Measurements from ENCODE around the gene UNK.

UNK gene

DNA sequence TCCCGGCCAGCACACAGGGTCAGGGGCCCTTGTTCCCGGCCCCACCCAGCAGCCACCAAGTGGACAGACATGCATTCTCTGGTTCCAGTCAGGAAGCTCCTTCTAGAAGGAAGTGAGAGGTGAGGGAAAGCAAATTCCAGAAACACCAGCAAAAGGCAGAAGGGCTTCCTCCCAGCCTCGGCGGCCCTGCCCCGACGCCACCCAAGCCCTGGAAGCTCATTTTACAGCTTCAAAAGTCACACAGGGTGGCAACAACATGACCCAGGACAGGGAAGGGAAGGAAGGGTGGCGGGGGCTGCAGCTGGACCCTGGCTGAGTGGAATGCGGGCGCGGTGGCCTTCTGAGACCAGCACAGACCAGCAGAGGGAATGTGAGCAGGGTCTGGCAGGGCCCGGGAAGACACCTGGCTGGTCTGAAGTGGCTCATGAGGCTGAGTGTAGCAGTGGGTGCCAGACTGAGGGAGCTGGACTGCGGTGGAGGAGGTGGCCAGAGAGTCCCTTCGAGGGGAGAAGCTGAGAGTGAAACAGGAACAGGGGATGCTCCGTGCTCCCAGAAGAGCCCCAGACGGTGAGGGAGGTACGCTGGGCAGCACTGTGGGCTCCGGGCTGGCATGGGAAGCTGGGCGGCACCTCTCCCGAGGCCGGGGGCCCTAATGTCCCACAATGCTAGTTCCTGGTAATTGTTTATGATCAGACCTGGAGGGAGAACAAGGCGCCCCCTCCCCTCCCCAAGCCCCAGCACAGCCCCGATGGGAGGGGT, 61.5 kb downstream of the UNK start:
- no peak overlapping the region for H3K4me3 ChIP-seq (ENCODE audit: low read length)

DNA sequence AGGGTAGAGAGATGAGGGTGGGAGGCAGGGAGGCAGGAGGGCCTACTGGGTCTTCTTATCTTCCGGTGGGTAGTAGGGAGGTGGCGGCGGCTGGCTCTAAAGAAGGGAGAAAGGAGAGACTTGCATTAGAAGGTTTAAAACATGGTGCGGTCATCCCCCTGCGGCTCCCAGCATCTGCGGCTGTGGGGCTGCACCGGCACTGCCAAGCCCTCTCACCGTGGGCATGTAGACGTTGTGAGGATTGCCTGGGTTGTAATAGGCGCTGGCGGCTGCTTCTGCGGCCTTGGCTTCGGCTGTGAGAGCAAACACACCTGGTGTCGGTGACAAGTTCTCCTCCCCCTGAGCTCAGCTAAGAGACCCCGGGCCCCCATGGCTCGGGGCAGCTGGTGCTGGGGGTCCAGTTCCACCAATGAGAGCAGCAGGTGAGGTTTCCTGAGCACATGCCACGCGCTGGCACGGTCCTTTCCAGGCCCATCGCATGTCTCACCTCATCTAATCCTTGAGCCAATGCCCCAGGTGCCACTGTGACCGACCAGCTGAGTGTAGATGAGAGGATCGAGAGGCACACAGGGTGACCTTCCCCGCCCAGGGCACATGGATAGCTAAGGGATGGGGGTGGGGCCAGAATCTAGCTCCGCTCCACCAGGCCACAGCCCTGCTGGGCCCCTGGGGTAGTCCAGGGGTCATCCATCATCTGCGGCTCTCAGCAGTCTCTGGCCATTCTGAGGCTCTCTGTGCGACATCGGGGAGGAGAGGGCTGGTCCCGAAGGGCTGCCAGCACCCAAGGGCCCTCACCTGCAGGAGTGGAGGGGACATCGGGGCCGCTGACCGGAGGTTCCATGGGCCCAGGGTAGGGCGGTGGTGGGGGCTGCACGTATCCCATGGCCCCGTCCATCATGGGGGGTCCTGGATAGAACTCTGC, 62.3 kb downstream of the UNK start:
- no peak for DNase-seq (ENCODE audit: low read depth)
- H3K4me3 ChIP-seq (ENCODE audit: low read length), result no peak overlapping the region
- TF ChIP-seq, protein P1, sequence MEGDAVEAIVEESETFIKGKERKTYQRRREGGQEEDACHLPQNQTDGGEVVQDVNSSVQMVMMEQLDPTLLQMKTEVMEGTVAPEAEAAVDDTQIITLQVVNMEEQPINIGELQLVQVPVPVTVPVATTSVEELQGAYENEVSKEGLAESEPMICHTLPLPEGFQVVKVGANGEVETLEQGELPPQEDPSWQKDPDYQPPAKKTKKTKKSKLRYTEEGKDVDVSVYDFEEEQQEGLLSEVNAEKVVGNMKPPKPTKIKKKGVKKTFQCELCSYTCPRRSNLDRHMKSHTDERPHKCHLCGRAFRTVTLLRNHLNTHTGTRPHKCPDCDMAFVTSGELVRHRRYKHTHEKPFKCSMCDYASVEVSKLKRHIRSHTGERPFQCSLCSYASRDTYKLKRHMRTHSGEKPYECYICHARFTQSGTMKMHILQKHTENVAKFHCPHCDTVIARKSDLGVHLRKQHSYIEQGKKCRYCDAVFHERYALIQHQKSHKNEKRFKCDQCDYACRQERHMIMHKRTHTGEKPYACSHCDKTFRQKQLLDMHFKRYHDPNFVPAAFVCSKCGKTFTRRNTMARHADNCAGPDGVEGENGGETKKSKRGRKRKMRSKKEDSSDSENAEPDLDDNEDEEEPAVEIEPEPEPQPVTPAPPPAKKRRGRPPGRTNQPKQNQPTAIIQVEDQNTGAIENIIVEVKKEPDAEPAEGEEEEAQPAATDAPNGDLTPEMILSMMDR (IDR thresholded peaks at IDR 0.05; ENCODE audit: insufficient read depth, low read depth, low read length, missing control alignments), result no peak

More for the DNA sequence above, 61.5 kb downstream of the UNK start:
- TF ChIP-seq, protein P1 (IDR thresholded peaks at IDR 0.05; ENCODE audit: insufficient read depth, low read depth, low read length, missing control alignments), result peak; percentile 4
- DNase-seq (ENCODE audit: low read depth), result no peak

DNA sequence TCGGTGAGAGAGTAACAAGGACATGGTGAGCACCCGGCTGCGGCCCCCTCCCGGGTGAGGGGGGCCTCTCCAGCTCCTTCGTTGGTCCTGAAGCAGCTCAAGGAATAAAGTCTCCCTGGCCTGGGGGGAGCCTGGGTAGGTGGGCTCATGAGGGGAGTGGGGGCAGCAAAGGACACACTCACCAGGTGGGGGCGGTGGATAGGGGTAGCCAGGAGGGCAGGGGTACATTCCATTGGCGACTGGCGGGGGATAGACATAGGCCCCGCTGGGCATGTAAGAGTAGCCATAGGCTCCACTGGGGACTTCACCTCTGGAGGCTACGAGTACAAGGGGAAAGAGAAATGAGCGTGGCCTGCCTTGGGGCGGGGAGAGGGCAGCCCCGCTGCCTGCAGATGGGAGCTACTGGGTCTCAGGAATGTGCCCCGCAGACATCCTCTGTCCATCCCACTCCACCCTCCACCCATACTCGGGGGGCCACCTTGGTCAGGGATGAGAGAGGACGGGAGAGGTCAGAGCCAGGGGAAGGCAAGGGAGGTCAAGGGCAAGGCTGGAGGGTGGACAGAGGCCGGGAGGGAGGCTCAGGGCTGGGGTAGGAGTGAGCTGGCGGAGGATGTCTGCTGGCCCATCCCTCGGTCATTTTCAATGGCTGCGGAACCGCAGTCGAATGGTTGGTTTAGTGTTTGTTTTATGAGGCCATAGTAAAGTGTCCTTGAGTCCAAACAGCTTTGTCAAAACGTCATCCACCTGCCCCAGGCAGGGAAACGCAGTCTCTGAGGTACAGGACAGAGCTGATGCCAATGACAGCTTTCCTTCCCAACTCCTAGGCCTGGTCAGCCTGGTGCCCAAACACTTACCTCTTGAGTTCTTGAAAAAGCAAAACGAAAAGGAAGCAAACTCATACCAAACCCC, 63.3 kb downstream of the UNK start:
- TF ChIP-seq, protein P1 (IDR thresholded peaks at IDR 0.05; ENCODE audit: insufficient read depth, low read depth, low read length, missing control alignments), result no peak
- no peak overlapping the region for H3K4me3 ChIP-seq (ENCODE audit: low read length)
- DNase-seq (ENCODE audit: low read depth), result no peak

DNA sequence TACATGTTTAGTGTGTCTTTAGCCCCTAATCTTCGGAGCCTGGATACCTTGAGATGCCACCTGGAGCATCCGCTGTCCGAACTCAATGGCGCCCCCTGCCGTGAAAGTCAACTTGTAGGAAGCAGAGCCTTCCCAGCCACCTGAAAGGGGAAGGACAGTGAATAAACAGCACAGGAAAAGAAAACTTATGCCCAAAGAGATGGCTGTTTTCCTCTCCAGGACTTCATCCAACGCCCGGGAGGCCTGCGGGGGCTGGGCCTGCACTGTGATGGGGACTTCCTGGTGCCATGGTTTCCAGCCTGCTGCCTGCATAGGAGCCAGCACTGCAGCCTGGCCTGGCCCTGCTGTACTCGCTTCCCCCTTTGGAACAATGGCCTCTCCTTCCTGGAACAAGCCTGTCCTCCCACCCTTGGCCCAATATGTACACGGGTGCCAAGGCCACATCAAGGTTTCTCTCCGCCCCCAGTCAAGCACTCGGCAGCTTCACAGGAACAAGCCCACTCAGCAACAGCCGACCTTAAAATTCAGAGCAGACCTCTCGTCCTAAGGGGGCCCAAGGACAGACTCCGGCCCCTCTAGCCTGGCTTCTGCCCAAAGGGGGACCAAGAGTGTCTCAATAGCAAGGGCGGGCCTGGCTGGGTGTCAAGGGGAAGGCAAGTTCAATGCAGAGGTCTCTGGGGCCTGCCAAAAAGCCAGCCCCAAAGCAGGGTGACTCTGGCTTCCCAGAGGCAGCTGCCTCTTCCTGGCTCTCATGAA, 64.1 kb downstream of the UNK start:
- H3K4me3 ChIP-seq (ENCODE audit: low read length), result no peak overlapping the region
- peak; percentile 83 for DNase-seq (ENCODE audit: low read depth)
- TF ChIP-seq, protein P1 (IDR thresholded peaks at IDR 0.05; ENCODE audit: insufficient read depth, low read depth, low read length, missing control alignments), result peak; percentile 88

DNA sequence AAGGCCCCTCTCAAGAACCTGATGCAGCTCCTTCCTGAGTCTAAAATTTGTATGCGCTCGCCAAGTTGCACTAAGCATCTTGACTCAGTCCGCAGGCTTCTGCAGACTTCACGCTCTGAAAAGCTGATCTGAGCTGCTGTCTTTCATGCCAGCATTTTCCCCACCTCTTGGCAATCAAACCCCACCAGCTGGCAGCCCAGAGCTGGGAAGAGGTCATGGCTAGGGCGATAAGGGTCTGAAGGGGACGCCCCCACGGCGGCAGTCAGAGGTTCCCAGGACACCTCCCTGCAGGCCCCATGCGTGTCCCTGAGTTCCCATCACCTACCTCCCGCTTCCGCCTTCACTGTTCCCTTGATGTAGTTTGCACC, 64.7 kb downstream of the UNK start:
- TF ChIP-seq, protein P1 (IDR thresholded peaks at IDR 0.05; ENCODE audit: insufficient read depth, low read depth, low read length, missing control alignments), result no peak
- DNase-seq (ENCODE audit: low read depth), result no peak
- H3K4me3 ChIP-seq (ENCODE audit: low read length), result no peak overlapping the region

DNA sequence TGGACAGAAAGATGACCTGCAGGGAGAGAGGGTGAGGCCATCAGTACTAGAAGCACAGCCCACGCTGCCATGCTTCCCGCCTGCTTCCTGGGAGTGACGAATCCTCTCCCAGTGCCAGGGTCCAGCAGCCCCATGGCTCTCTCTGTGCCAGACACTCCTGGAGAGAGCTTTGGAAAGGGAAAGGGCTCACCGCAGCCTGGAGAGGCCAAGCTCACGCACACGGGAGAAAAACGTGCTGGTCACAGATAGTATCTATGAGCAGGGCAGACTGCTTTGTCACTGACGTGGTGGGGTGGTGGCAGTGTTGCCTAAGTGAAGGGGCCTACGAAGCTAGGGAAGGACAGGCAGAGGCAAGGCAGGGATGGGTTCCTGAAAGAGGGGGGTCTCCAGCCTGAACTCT, 65.1 kb downstream of the UNK start:
- no peak for DNase-seq (ENCODE audit: low read depth)
- TF ChIP-seq, protein P1 (IDR thresholded peaks at IDR 0.05; ENCODE audit: insufficient read depth, low read depth, low read length, missing control alignments), result no peak
- no peak overlapping the region for H3K4me3 ChIP-seq (ENCODE audit: low read length)
